Neuronal stem cell (in vitro differentiated cells): ENCODE measurements around the gene CDK5R2.

Experiments used
- DNase-seq: peaks from one replicate; pipeline ENCODE4 v3.0.0-alpha.2; 2013; ENCODE audit warnings: low spot score
- H2AFZ ChIP-seq: one replicate; pipeline ENCODE4 v1.6.1; 2013; ENCODE audit warnings: mild to moderate bottlenecking, low read length, inconsistent platforms
- H2AK5ac ChIP-seq: 2 replicates; pipeline ENCODE4 v1.6.1; 2013; ENCODE audit warnings: low read depth, mild to moderate bottlenecking, inconsistent platforms, low read length, moderate library complexity, mixed read lengths
- H2BK120ac ChIP-seq: 2 replicates; pipeline ENCODE4 v1.6.1; 2013; ENCODE audit warnings: low read depth, mild to moderate bottlenecking, inconsistent platforms, low read length, moderate library complexity, mixed read lengths
- H2BK12ac ChIP-seq: one replicate; pipeline ENCODE4 v1.6.1; 2013; ENCODE audit warnings: low read length, inconsistent platforms
- H2BK15ac ChIP-seq: 2 replicates; pipeline ENCODE4 v1.6.1; 2013; ENCODE audit warnings: mild to moderate bottlenecking, low read length, inconsistent platforms, mixed read lengths
- H2BK5ac ChIP-seq: one replicate; pipeline ENCODE4 v1.6.1; 2013; ENCODE audit warnings: inconsistent platforms, mild to moderate bottlenecking, low read length, moderate library complexity
- H3K14ac ChIP-seq: one replicate; pipeline ENCODE4 v1.6.1; 2013; ENCODE audit warnings: low read length, inconsistent platforms
- H3K18ac ChIP-seq: 2 replicates; pipeline ENCODE4 v1.6.1; 2013; ENCODE audit warnings: low read length, inconsistent platforms
- H3K23ac ChIP-seq: 2 replicates; pipeline ENCODE4 v1.6.1; 2013; ENCODE audit warnings: low read depth, mild to moderate bottlenecking, mixed read lengths, low read length, inconsistent platforms; ENCODE audit not compliant: poor library complexity
- H3K27ac ChIP-seq: replicated peaks from 3 replicates; pipeline ENCODE4 v1.5.1; 2013; ENCODE audit warnings: low read length, inconsistent platforms
- H3K27me3 ChIP-seq, 3 experiments: 2 replicates each; pipeline ENCODE4 v1.6.1; 2013; ENCODE audit warnings: low read length in 3 of 3, mild to moderate bottlenecking in 2 of 3, inconsistent platforms in 1 of 3, low read depth in 1 of 3, mixed read lengths in 1 of 3, moderate library complexity in 1 of 3; ENCODE audit not compliant: control insufficient read depth in 3 of 3, insufficient read depth in 3 of 3
- H3K36me3 ChIP-seq, 2 donors: replicated peaks in 1 of 2; 2 replicates each; pipeline ENCODE4 v1.6.1; 2013; ENCODE audit warnings: low read length in 2 of 2; ENCODE audit not compliant: control insufficient read depth in 2 of 2, insufficient read depth in 2 of 2
- H3K4ac ChIP-seq: 2 replicates; pipeline ENCODE4 v1.6.1; 2013; ENCODE audit warnings: inconsistent platforms, mild to moderate bottlenecking, low read length, moderate library complexity
- H3K4me1 ChIP-seq, 2 donors: 1 replicate in 1 of 2; 2 replicates in 1 of 2; pipeline ENCODE4 v1.6.1; 2013; ENCODE audit warnings: low read length in 2 of 2, low read depth in 1 of 2; ENCODE audit not compliant: control insufficient read depth in 2 of 2, insufficient read depth in 1 of 2
- H3K4me2 ChIP-seq: one replicate; pipeline ENCODE4 v1.6.1; 2013; ENCODE audit warnings: mild to moderate bottlenecking, low read length, inconsistent platforms; ENCODE audit not compliant: insufficient read depth, poor library complexity, severe bottlenecking
- H3K4me3 ChIP-seq, 2 donors: 2 replicates each; pipeline ENCODE4 v1.5.1; 2013; ENCODE audit warnings: low read length in 2 of 2, mild to moderate bottlenecking in 2 of 2, inconsistent platforms in 1 of 2, moderate library complexity in 1 of 2
- H3K79me1 ChIP-seq: one replicate; pipeline ENCODE4 v1.6.1; 2013; ENCODE audit warnings: low read depth, mild to moderate bottlenecking, inconsistent platforms, low read length, moderate library complexity
- H3K9ac ChIP-seq: one replicate; pipeline ENCODE4 v1.6.1; 2013; ENCODE audit warnings: mild to moderate bottlenecking, low read depth, low read length, inconsistent platforms; ENCODE audit not compliant: poor library complexity
- H3K9me3 ChIP-seq, 2 donors: replicated peaks in 1 of 2; 2 replicates each; pipeline versions ENCODE3 to v1.6.1; 2013; ENCODE audit warnings: low read length in 2 of 2, mild to moderate bottlenecking in 2 of 2, inconsistent platforms in 1 of 2, low read depth in 1 of 2, mixed read lengths in 1 of 2, moderate library complexity in 1 of 2; ENCODE audit not compliant: control insufficient read depth in 2 of 2, insufficient read depth in 1 of 2
- H4K8ac ChIP-seq: one replicate; pipeline ENCODE4 v1.6.1; 2013; ENCODE audit warnings: low read depth, mild to moderate bottlenecking, inconsistent platforms, low read length, moderate library complexity
- H4K91ac ChIP-seq: one replicate; pipeline ENCODE4 v1.6.1; 2013; ENCODE audit warnings: low read length, low read depth, mild to moderate bottlenecking, inconsistent platforms; ENCODE audit not compliant: poor library complexity
- WGBS, 2 donors: extraction: QIAGEN DNeasy Blood & Tissue Kit; methylation state at CpG; one replicate each; pipeline ENCODE4 v1.1.7; 2013; ENCODE audit warnings: missing lambda C conversion rate in 2 of 2, mixed read lengths in 1 of 2; ENCODE audit not compliant: insufficient read length in 2 of 2, insufficient replicate concordance in 1 of 2; ENCODE audit errors: extremely low coverage in 2 of 2; 5-methylcytosine and 5-hydroxymethylcytosine counted together

Gene CDK5R2

DNA sequence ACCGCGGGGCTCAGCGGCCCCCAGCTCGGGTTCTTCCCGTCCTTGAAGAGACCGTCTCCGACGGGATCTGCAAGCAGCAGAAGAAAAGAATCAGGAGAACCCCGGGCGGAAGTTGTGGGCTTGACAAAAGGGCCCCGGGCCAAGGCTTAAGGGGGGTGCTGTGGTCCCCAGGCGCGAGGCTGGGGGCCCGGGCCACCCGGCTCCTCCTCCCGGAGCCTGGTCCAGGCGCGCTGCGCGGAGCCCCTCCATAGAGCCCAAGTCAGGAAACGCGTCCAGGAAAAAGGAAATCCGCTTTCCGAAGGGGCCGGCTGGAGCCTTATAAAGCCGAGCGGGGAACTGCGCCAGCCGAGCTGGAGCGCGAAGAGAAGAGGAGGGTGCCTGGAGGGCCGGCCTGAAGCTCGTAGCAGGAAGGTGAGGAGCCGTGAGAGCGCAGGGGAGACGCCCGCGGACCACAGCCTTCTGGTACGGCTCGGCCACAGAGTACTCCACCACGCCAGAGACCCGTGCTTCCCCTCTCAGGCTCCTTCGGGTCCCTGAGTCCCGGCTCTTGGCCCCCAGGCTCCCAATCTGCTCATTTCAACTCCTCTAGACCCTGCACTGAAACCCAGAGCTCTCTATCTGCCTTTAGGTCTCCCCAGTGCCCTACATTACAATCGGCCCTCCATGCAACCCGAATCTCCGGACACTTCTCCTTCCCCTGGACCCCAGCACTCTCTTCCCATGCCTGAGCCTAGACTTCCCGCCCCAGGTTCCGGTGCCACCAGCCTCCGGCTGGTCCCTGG is 25.0 kb downstream of the CDK5R2 start:
- H4K8ac ChIP-seq = no peak overlapping the region
- no peak overlapping the region for H3K27ac ChIP-seq
- peak overlapping the region; percentile 36 for H3K23ac ChIP-seq
- H3K18ac ChIP-seq = peak overlapping the region; percentile 59
- WGBS, 2 donors = no CpG with 5 or more reads among the region's 50 CpGs
- peaks cover 2% of the 10 kb centered on the region for H3K79me1 ChIP-seq
- H2BK15ac ChIP-seq = peak overlapping the region; percentile 39
- peaks cover 2 to 9% of the 10 kb centered on the region in 2 donors for H3K4me1 ChIP-seq
- no peaks in the 10 kb centered on the region for H3K36me3 ChIP-seq
- no peak overlapping the region for H3K14ac ChIP-seq
- H4K91ac ChIP-seq = no peak overlapping the region
- no peak overlapping the region for H2BK5ac ChIP-seq
- H2AFZ ChIP-seq = peak overlapping the region; percentile 77
- H3K4me3 ChIP-seq = no peak overlapping the region
- H3K27me3 ChIP-seq = peaks cover 55 to 98% (median 96%) of the 10 kb centered on the region in 3 experiments
- peaks cover 0 to 8% of the 10 kb centered on the region in 2 donors for H3K9me3 ChIP-seq
- no peak overlapping the region for H2BK120ac ChIP-seq
- no peak overlapping the region for H3K4ac ChIP-seq
- no peak overlapping the region for H2BK12ac ChIP-seq
- H3K4me2 ChIP-seq = no peak overlapping the region
- DNase-seq = no peak
- no peak overlapping the region for H3K9ac ChIP-seq
- no peak overlapping the region for H2AK5ac ChIP-seq

DNA sequence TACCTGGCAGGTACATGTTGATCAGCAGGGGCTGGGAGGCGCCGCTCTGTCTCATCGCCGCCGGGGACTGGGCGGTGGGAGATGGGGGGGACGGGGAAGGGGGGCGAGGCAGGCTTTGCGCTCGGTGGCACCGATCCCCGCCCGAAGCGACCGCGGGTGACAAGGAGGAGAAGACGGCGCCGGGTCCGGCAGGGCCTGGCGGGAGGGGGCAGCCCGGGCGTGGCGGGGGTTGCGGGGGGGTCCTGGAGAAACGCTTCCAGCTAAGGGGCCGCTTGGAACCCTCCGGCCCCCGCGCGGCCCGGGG is 25.5 kb downstream of the CDK5R2 start, which contains the start of gene FEV:
Gene FEV, minus strand, starts transcription at position 164 of the 304 bp plus-strand sequence. Its CDS starts 109 bp downstream, at position 55.
- H3K4me3 ChIP-seq = no peak within 1 kb of the TSS

DNA sequence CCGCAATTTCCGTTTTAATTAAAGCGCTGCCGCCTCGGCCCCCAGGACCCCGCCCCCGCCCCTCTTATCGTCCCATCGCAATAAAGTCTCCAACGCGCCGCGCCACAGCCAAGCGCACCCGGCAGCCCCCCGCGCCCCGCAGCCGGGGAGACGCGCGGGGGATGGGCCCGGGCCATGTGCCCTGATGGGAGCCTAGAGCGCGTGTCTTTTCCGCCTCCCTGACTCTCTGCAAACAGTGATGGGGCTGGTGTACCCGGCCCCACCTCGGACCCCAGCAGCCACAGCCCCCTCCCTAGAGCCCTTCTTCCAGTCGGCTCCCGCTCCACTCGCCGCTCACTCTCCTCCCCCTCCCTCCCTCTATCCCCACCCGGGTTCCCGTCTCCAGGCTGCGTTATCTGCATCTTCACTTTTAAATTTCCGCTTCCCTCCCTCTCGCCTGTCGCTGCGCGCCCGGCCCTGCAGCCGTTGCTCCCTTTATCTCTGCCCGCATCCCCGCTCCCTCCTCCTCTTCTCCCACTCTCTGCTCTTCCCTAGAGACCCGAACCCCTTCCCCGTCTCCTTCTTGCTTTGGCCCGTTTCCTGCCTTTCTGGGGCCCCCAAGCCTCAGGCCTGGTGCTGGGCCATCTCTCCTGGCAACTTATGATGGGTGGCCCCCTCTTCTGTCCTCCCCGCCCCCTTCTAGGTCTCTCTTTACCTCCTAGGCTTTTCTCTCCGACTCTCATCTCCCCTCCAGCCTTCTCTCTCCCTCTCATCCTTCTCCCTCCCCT is 26.0 kb downstream of the CDK5R2 start:
- Histone ChIP-seq H3K27ac (no peak overlapping the region), H3K79me1 (peaks cover 2% of the 10 kb centered on the region), H3K4me3 (no peak overlapping the region)

More for the DNA sequence above, 25.5 kb downstream of the CDK5R2 start, which contains the start of gene FEV:
- DNase-seq = no peak
- Histone ChIP-seq H2BK5ac (no peak within 1 kb of the TSS), H3K79me1 (peaks cover 2% of the 10 kb centered on the region), H3K4ac (no peak within 1 kb of the TSS), H2AFZ (peak within 1 kb of the TSS; percentile 77), H3K4me1 (peaks cover 0 to 7% of the 10 kb centered on the region in 2 donors), H2AK5ac (no peak within 1 kb of the TSS), H2BK15ac (peak within 1 kb of the TSS; percentile 39), H4K91ac (no peak within 1 kb of the TSS), H3K27me3 (peaks cover 56 to 98% (median 96%) of the 10 kb centered on the region in 3 experiments), H3K14ac (no peak within 1 kb of the TSS), H2BK12ac (no peak within 1 kb of the TSS), H3K18ac (peak within 1 kb of the TSS; percentile 59), H3K4me2 (peak within 1 kb of the TSS; percentile 24), H2BK120ac (no peak within 1 kb of the TSS), H3K36me3 (no peaks in the 10 kb centered on the region), H3K23ac (peak within 1 kb of the TSS; percentile 36), H3K9me3 (peaks cover 0 to 8% of the 10 kb centered on the region in 2 donors), H3K9ac (no peak within 1 kb of the TSS), H4K8ac (no peak within 1 kb of the TSS), H3K27ac (no peak within 1 kb of the TSS)
- no CpG with 5 or more reads among the region's 32 CpGs for WGBS, 2 donors

More for the DNA sequence above, 26.0 kb downstream of the CDK5R2 start:
- no peak overlapping the region for H3K18ac ChIP-seq
- peaks cover 0 to 8% of the 10 kb centered on the region in 2 donors for H3K9me3 ChIP-seq
- no peak overlapping the region for H3K9ac ChIP-seq
- H2AK5ac ChIP-seq = no peak overlapping the region
- DNase-seq = no peak
- no peak overlapping the region for H3K4ac ChIP-seq
- no peaks in the 10 kb centered on the region for H3K36me3 ChIP-seq
- H4K8ac ChIP-seq = no peak overlapping the region
- H3K14ac ChIP-seq = no peak overlapping the region
- peak overlapping the region; percentile 24 for H3K4me2 ChIP-seq
- no peak overlapping the region for H3K23ac ChIP-seq
- WGBS, 2 donors = no CpG with 5 or more reads among the region's 49 CpGs
- H4K91ac ChIP-seq = no peak overlapping the region
- no peak overlapping the region for H2BK15ac ChIP-seq
- no peak overlapping the region for H2BK12ac ChIP-seq
- peaks cover 0 to 5% of the 10 kb centered on the region in 2 donors for H3K4me1 ChIP-seq
- no peak overlapping the region for H2AFZ ChIP-seq
- H2BK120ac ChIP-seq = no peak overlapping the region
- peaks cover 60 to 98% (median 97%) of the 10 kb centered on the region in 3 experiments for H3K27me3 ChIP-seq
- no peak overlapping the region for H2BK5ac ChIP-seq
